HepG2 (cell line): Measurements from ENCODE around the gene CPXM2. TPM values are rescaled to one million over a fixed set of nuclear protein-coding genes. Genes with fewer than 3 reads are reported as not detected.

Experiments used
- ATAC-seq: fragments of 200-7000 bp; cut with Tn5 transposase; 3 replicates; pipeline ENCODE4 v1.9.1; 2020; ENCODE audit warnings: mild to moderate bottlenecking, moderate library complexity
- BruUV-seq: library from RNA; stranded (reverse); fragments of 400-500 nt; replicated peaks from 2 replicates; lab custom pipeline; 2021; lab: Mats Ljungman, UMichigan
- CTCF ChIA-PET: fragments of 300-600 bp; formaldehyde crosslinking; extraction: SDS; loops from one replicate; lab custom pipeline; 2021; ENCODE audit warnings: low total read pairs, inconsistent platforms, low intra/inter-chr PET ratio; lab: Yijun Ruan, JAX
- POLR2A ChIA-PET: fragments of 350-600 bp; sonication (Branson Sonifier 250); formaldehyde crosslinking; loops from one replicate; lab custom pipeline; 2020; ENCODE audit warnings: antibody characterized with exemption, inconsistent platforms; lab: Yijun Ruan, JAX
- DNase-seq: peaks from one replicate; pipeline ENCODE4 v3.0.0-alpha.2; 2015; ENCODE audit warnings: low spot score
- FAIRE-seq: peaks from 3 replicates; lab custom pipeline; 2011; peaks lifted over from hg19 to GRCh38; lab: Jason Lieb, UNC
- H2AFZ ChIP-seq: one replicate; pipeline ENCODE4 v1.6.1; 2011; ENCODE audit warnings: low read length, inconsistent platforms
- H3K27ac ChIP-seq: fragments of 300-600 bp; 3 replicates; pipeline ENCODE4 v1.8.0; 2011; ENCODE audit warnings: mixed run types, mild to moderate bottlenecking, mixed read lengths, low read length, inconsistent platforms; ENCODE audit not compliant: insufficient read depth; ENCODE audit errors: extremely low read length
- H3K27me3 ChIP-seq, 2 experiments: fragments of 200-600 bp in 1 of 2; 2 replicates in 1 of 2; 3 replicates in 1 of 2; pipeline versions ENCODE4 v1.6.0 to v1.8.0; 2011; ENCODE audit warnings: low read length in 2 of 2, mild to moderate bottlenecking in 2 of 2, moderate library complexity in 2 of 2, inconsistent platforms in 1 of 2; ENCODE audit not compliant: insufficient read depth in 2 of 2, control insufficient read depth in 1 of 2
- H3K36me3 ChIP-seq, 2 experiments: fragments of 200-600 bp in 1 of 2; replicated peaks in 1 of 2; 2 replicates in 1 of 2; 3 replicates in 1 of 2; pipeline versions ENCODE4 v1.5.1 to v1.8.0; 2011; ENCODE audit warnings: low read length in 2 of 2, inconsistent platforms in 1 of 2; ENCODE audit not compliant: insufficient read depth in 2 of 2, control insufficient read depth in 1 of 2
- H3K4me1 ChIP-seq: 2 replicates; pipeline ENCODE4 v1.5.1; 2012; ENCODE audit warnings: low read length, inconsistent platforms; ENCODE audit not compliant: insufficient read depth
- H3K4me2 ChIP-seq: 2 replicates; pipeline ENCODE4 v1.6.0; 2011; ENCODE audit warnings: low read depth, low read length, inconsistent platforms
- H3K4me3 ChIP-seq, 3 experiments: fragments of 200-600 bp in 1 of 3; sonication (generic), shearing (Covaris generic) in 1 of 3; replicated peaks in 1 of 3; 2 replicates each; pipeline ENCODE4 v1.5.1; 2011 to 2016; ENCODE audit warnings: low read length in 3 of 3, inconsistent platforms in 2 of 3, low read depth in 2 of 3, mild to moderate bottlenecking in 2 of 3, control low read depth in 1 of 3, mixed read lengths in 1 of 3; ENCODE audit not compliant: insufficient read depth in 1 of 3
- H3K79me2 ChIP-seq: one replicate; pipeline ENCODE4 v1.6.1; 2011; ENCODE audit warnings: low read length, inconsistent platforms; ENCODE audit not compliant: insufficient read depth
- H3K9ac ChIP-seq: 2 replicates; pipeline ENCODE4 v1.6.0; 2011; ENCODE audit warnings: mild to moderate bottlenecking, low read depth, low read length, inconsistent platforms; ENCODE audit not compliant: insufficient read depth
- H3K9me3 ChIP-seq: 2 replicates; pipeline ENCODE4 v1.5.1; 2012; ENCODE audit warnings: mild to moderate bottlenecking, low read length
- H4K20me1 ChIP-seq: 2 replicates; pipeline ENCODE4 v1.6.0; 2011; ENCODE audit warnings: inconsistent platforms, mild to moderate bottlenecking, low read length, moderate library complexity; ENCODE audit not compliant: insufficient read depth
- DDIT3 ChIP-seq: sonication (generic); formaldehyde crosslinking; IDR thresholded peaks from 2 replicates; pipeline ENCODE4 v1.4.0; 2020; ENCODE audit warnings: mild to moderate bottlenecking, missing genetic modification reagents
- DRAP1 ChIP-seq: IDR thresholded peaks from 2 replicates; pipeline ENCODE4 v1.6.1; 2016; ENCODE audit warnings: missing genetic modification reagents, missing compliant biosample characterization
- E2F1 ChIP-seq: sonication (generic); formaldehyde crosslinking; IDR thresholded peaks from 2 replicates; pipeline ENCODE4 v1.5.0; 2020; ENCODE audit warnings: missing genetic modification reagents
- TOE1 ChIP-seq: sonication (generic); formaldehyde crosslinking; IDR thresholded peaks from 2 replicates; pipeline ENCODE4 v1.4.0; 2020; ENCODE audit warnings: mild to moderate bottlenecking, missing genetic modification reagents
- ZNF775 ChIP-seq: sonication (generic); formaldehyde crosslinking; IDR thresholded peaks from 2 replicates; pipeline ENCODE4 v1.4.0; 2020; ENCODE audit warnings: missing genetic modification reagents, mild to moderate bottlenecking, moderate library complexity, borderline replicate concordance
- WGBS: methylation state at CpG from one replicate; pipeline ENCODE4 v1.1.6; 2017; ENCODE audit warnings: low lambda C conversion rate; 5-methylcytosine and 5-hydroxymethylcytosine counted together
- in situ Hi-C: cut with HindIII; loops from 2 replicates; pipeline ENCODE4 v1.10.0; 2017; ENCODE audit warnings: low pct_unique_long_range_greater_than_20kb; ENCODE audit not compliant: extremely low pct_ligation_motif_present
- intact Hi-C: fragments of 100-400 bp; cut with micrococcal nuclease; formaldehyde crosslinking; loops from one replicate; pipeline ENCODE4 v1.10.0; 2022; ENCODE audit not compliant: unreplicated experiment
- polyA plus RNA-seq, 8 experiments: library from polyadenylated mRNA; depleted of rRNA in 3 of 8; stranded (reverse) in 7 of 8; unstranded in 1 of 8; fragments of >200 nt; fragmentation: Illumina TruSeq in 4 of 8; extraction: Trizol in 4 of 8; gene quantifications; 2 replicates each; pipeline versions ENCODE4 v1.2.1 to v1.2.3, GENCODE V29; 2011 to 2016; ENCODE audit warnings: low read depth in 4 of 8, missing spikeins in 1 of 8, mixed read lengths in 1 of 8; ENCODE audit not compliant: insufficient read depth in 1 of 8
- total RNA-seq, 5 experiments: library from RNA; depleted of rRNA; stranded (reverse); fragments of >200 nt; fragmentation: Illumina TruSeq; extraction: Trizol; gene quantifications; 2 replicates each; pipeline ENCODE4 v1.2.3, GENCODE V29; 2016; ENCODE audit warnings: low read depth in 1 of 5
- TF ChIP-seq, protein P1 (sequence below): sonication (generic); formaldehyde crosslinking; IDR thresholded peaks from 2 replicates; pipeline ENCODE4 v1.4.0; 2020; ENCODE audit warnings: missing genetic modification reagents

CPXM2 gene
- total and polyA plus RNA-seq, 2 of the 13 experiments (the other 11 are each of a cell fraction or from before 2014, with no cell fraction given): 0.03 TPM; not detected in 1

DNA sequence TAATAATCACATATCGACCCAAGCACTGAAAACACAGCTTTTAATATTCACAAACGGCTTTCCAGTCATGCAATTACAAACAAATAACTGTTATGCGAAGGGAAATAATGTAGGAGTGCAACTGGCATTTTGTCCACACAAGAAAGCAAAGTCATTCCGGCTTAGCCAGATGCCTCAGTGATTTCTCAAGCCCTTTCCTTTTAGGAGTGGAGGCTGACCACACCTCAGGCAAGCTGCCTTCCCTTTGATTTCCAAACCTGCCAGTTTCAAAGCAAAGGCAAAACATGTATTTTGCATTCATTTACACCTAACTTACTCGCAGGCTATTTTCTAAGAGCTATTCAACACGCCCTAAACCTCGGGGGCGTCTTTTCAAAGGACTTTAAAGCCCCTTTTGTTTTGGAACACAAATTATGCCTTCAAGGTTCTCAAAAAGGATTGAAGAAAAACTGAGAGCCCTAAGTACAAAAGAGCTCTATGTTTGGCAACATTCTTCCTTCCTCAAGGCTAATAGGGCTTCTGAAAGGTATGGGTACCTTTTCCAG is 109.6 kb downstream of the CPXM2 start:
- BruUV-seq: no TSS peak
- no peak overlapping the region for H2AFZ ChIP-seq
- no peaks in the 10 kb centered on the region for H3K4me1 ChIP-seq
- CTCF ChIA-PET: no interaction called here
- H3K27me3 ChIP-seq: peaks cover 2 to 42% of the 10 kb centered on the region in 2 experiments; a peak in 3 of 5 replicates
- no peaks in the 10 kb centered on the region for H3K36me3 ChIP-seq
- POLR2A ChIA-PET: no interaction called here
- ATAC-seq (no peak), DNase-seq (no peak), FAIRE-seq (no peak)
- H3K27ac ChIP-seq: no peak overlapping the region
- no peak overlapping the region for H3K4me2 ChIP-seq
- no peak overlapping the region for H3K9ac ChIP-seq
- TF ChIP-seq E2F1 (CRISPR knock-in tag) (no peak), ZNF775 (CRISPR knock-in tag) (no peak), DRAP1 (CRISPR knock-in tag) (no peak), TOE1 (CRISPR knock-in tag) (no peak), DDIT3 (CRISPR knock-in tag) (no peak)
- TF ChIP-seq, protein P1, sequence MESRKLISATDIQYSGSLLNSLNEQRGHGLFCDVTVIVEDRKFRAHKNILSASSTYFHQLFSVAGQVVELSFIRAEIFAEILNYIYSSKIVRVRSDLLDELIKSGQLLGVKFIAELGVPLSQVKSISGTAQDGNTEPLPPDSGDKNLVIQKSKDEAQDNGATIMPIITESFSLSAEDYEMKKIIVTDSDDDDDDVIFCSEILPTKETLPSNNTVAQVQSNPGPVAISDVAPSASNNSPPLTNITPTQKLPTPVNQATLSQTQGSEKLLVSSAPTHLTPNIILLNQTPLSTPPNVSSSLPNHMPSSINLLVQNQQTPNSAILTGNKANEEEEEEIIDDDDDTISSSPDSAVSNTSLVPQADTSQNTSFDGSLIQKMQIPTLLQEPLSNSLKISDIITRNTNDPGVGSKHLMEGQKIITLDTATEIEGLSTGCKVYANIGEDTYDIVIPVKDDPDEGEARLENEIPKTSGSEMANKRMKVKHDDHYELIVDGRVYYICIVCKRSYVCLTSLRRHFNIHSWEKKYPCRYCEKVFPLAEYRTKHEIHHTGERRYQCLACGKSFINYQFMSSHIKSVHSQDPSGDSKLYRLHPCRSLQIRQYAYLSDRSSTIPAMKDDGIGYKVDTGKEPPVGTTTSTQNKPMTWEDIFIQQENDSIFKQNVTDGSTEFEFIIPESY (CRISPR knock-in tag): no peak
- H3K4me3 ChIP-seq: no peak overlapping the region
- H4K20me1 ChIP-seq: no peaks in the 10 kb centered on the region
- in situ Hi-C loops (no loop called here), intact Hi-C loops (no loop called here)
- H3K79me2 ChIP-seq: no peaks in the 10 kb centered on the region
- under 1% methylated on average over 8 of the region's 8 CpGs for WGBS
- H3K9me3 ChIP-seq: no peaks in the 10 kb centered on the region
